ENCODE data around the gene SRSF2.

- TF ChIP-seq CTCF (IDR thresholded peaks at IDR 0.05) (no peak), POLR2A (IDR thresholded peaks at IDR 0.05) (no peak)
Measured at GRCh38 chr17:76751416-76751993, 14.4 kb upstream of the SRSF2 start.
